OCI-LY3 (cell line): ENCODE measurements around the gene ALDH8A1.

Experiments
- H2AFZ ChIP-seq: fragments of 200-600, 300-600 bp; shearing (Covaris generic); 2 replicates; pipeline ENCODE4 v1.6.0; 2014; ENCODE audit warnings: antibody characterized with exemption, low read depth, low read length
- H3K27ac ChIP-seq: fragments of 200-600, 300-600 bp; sonication (generic); 2 replicates; pipeline ENCODE4 v1.5.1; 2014; ENCODE audit warnings: mild to moderate bottlenecking, low read length, moderate library complexity, mixed read lengths
- H3K27me3 ChIP-seq: fragments of 200-600, 300-600 bp; sonication (generic); 2 replicates; pipeline ENCODE4 v1.6.1; 2014; ENCODE audit warnings: low read depth, low read length, mixed read lengths
- H3K36me3 ChIP-seq: fragments of 200-600, 300-600 bp; sonication (generic); replicated peaks from 2 replicates; pipeline ENCODE3; 2014; ENCODE audit warnings: low read depth, low read length, mixed read lengths
- H3K4me1 ChIP-seq: fragments of 300-600, 200-600 bp; sonication (generic); 2 replicates; pipeline ENCODE4 v1.6.1; 2014; ENCODE audit warnings: low read length, mixed read lengths
- H3K4me2 ChIP-seq: fragments of 200-600, 300-600 bp; sonication (generic); 2 replicates; pipeline ENCODE4 v1.6.1; 2014; ENCODE audit warnings: low read length, mixed read lengths
- H3K4me3 ChIP-seq: fragments of 300-600, 200-600 bp; sonication (generic); 2 replicates; pipeline ENCODE4 v1.5.1; 2014; ENCODE audit warnings: antibody characterized with exemption, mild to moderate bottlenecking, low read length, moderate library complexity
- H3K79me2 ChIP-seq: fragments of 300-600, 200-600 bp; shearing (Covaris generic); 2 replicates; pipeline ENCODE4 v1.6.1; 2014; ENCODE audit warnings: mild to moderate bottlenecking, low read length, mixed read lengths
- H3K9ac ChIP-seq: fragments of 300-600, 200-600 bp; shearing (Covaris generic); 2 replicates; pipeline ENCODE4 v1.6.0; 2014; ENCODE audit warnings: mild to moderate bottlenecking, low read length, moderate library complexity
- H3K9me3 ChIP-seq: fragments of 200-600, 300-600 bp; shearing (Covaris generic); 2 replicates; pipeline ENCODE4 v1.6.1; 2014; ENCODE audit warnings: low read length, mixed read lengths; ENCODE audit not compliant: insufficient read depth
- H4K20me1 ChIP-seq: fragments of 200-600, 300-600 bp; sonication (generic); 2 replicates; pipeline ENCODE4 v1.6.1; 2016; ENCODE audit warnings: low read length, mixed read lengths; ENCODE audit not compliant: insufficient read depth
- EZH2phosphoT487 ChIP-seq: fragments of 200-600 bp; shearing (Covaris generic); IDR thresholded peaks from 2 replicates; pipeline ENCODE4 v1.6.1; 2018; ENCODE audit warnings: antibody characterized with exemption, mixed run types, low read depth
- TF ChIP-seq, protein P1 (sequence below): fragments of 200-600, 300-600 bp; sonication (generic); IDR thresholded peaks from 2 replicates; pipeline ENCODE4 v1.5.1; 2014; ENCODE audit warnings: antibody characterized with exemption, low read length, low read depth

ALDH8A1 gene

DNA sequence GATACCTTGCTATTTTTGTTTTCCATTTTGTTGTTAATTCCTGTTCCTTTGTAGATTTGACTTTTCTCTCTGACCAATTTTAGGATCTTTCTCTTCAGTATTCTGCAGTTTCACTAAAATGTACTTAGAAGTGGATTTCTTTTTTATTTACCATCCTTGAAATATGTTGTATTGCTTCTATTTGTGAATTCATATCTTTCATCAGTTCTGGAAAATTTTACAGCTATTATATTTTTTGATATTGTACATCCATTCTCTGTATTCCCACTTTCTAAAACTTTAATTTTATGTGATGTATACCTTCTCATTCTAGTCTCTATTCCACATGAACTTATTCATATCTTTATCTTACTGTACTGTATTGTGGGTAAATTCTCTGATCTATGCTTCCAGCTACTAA, 9.7 kb upstream of the ALDH8A1 start:
- Histone ChIP-seq H3K4me1 (no peaks in the 10 kb centered on the region; the same call in 1 of the 2 replicates), H3K79me2 (no peaks in the 10 kb centered on the region), H2AFZ (no peak overlapping the region), H3K27ac (no peak overlapping the region), H3K4me3 (no peak overlapping the region), H3K36me3 (peaks cover 31% of the 10 kb centered on the region), H3K9ac (no peak overlapping the region), H3K27me3 (no peaks in the 10 kb centered on the region), H3K4me2 (no peak overlapping the region), H3K9me3 (no peaks in the 10 kb centered on the region), H4K20me1 (no peaks in the 10 kb centered on the region)
- TF ChIP-seq, protein P1, sequence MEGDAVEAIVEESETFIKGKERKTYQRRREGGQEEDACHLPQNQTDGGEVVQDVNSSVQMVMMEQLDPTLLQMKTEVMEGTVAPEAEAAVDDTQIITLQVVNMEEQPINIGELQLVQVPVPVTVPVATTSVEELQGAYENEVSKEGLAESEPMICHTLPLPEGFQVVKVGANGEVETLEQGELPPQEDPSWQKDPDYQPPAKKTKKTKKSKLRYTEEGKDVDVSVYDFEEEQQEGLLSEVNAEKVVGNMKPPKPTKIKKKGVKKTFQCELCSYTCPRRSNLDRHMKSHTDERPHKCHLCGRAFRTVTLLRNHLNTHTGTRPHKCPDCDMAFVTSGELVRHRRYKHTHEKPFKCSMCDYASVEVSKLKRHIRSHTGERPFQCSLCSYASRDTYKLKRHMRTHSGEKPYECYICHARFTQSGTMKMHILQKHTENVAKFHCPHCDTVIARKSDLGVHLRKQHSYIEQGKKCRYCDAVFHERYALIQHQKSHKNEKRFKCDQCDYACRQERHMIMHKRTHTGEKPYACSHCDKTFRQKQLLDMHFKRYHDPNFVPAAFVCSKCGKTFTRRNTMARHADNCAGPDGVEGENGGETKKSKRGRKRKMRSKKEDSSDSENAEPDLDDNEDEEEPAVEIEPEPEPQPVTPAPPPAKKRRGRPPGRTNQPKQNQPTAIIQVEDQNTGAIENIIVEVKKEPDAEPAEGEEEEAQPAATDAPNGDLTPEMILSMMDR, result no peak
- TF ChIP-seq EZH2phosphoT487, result no peak

DNA sequence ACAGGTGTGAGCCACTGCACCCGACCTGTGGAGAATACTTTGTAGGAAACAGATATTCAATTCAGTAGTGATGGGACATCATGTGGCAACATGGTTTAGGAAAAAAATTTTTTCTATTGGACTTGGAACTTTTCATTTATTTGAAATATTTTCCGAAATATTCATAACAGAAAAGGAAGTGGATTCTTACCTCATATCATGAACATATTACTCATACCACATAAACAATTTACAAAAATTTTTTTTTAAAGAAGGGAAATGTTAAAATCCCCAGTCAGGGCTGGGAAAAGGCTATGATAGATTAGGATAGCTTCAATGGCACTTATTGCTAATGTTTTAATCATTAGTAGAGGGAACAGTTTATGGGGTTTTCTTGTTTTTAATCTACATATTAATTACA, 6.8 kb upstream of the ALDH8A1 start:
- H3K9me3 ChIP-seq, result no peaks in the 10 kb centered on the region
- H3K27me3 ChIP-seq, result no peaks in the 10 kb centered on the region
- no peaks in the 10 kb centered on the region for H3K79me2 ChIP-seq
- no peak overlapping the region for H3K4me3 ChIP-seq
- TF ChIP-seq, protein P1, result no peak
- TF ChIP-seq EZH2phosphoT487, result no peak
- no peak overlapping the region for H3K4me2 ChIP-seq
- no peak overlapping the region for H2AFZ ChIP-seq
- no peak overlapping the region for H3K9ac ChIP-seq
- no peak overlapping the region for H3K27ac ChIP-seq
- H3K4me1 ChIP-seq, result no peaks in the 10 kb centered on the region; the same call in 1 of the 2 replicates
- H4K20me1 ChIP-seq, result no peaks in the 10 kb centered on the region
- peaks cover 21% of the 10 kb centered on the region for H3K36me3 ChIP-seq

DNA sequence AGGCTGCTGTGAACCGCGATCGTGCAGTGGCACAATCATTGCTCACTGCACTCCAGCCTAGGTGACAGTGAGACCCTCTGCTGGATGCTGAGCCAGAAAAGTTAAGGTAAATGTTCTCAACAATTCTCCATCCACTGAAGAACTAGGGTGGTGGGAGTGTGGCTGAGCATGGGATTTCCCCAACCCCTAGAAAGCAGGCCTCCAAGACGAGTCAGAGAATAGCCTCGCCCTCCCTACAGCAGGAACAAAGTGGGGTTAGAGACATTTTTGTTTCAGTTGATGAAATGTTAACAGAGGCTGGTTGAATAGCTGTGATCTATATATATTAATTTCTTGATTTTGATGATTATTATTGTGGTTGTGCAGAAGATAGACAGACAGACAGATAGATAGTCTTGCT, 6.1 kb upstream of the ALDH8A1 start:
- peaks cover 19% of the 10 kb centered on the region for H3K36me3 ChIP-seq
- no peak overlapping the region for H3K4me3 ChIP-seq
- no peak overlapping the region for H3K4me2 ChIP-seq
- H3K9me3 ChIP-seq, result no peaks in the 10 kb centered on the region
- no peak for TF ChIP-seq EZH2phosphoT487
- TF ChIP-seq, protein P1, result no peak
- H4K20me1 ChIP-seq, result no peaks in the 10 kb centered on the region
- no peaks in the 10 kb centered on the region for H3K27me3 ChIP-seq
- H3K27ac ChIP-seq, result no peak overlapping the region
- no peaks in the 10 kb centered on the region for H3K79me2 ChIP-seq
- no peak overlapping the region for H2AFZ ChIP-seq
- no peaks in the 10 kb centered on the region; the same call in 1 of the 2 replicates for H3K4me1 ChIP-seq
- H3K9ac ChIP-seq, result no peak overlapping the region

DNA sequence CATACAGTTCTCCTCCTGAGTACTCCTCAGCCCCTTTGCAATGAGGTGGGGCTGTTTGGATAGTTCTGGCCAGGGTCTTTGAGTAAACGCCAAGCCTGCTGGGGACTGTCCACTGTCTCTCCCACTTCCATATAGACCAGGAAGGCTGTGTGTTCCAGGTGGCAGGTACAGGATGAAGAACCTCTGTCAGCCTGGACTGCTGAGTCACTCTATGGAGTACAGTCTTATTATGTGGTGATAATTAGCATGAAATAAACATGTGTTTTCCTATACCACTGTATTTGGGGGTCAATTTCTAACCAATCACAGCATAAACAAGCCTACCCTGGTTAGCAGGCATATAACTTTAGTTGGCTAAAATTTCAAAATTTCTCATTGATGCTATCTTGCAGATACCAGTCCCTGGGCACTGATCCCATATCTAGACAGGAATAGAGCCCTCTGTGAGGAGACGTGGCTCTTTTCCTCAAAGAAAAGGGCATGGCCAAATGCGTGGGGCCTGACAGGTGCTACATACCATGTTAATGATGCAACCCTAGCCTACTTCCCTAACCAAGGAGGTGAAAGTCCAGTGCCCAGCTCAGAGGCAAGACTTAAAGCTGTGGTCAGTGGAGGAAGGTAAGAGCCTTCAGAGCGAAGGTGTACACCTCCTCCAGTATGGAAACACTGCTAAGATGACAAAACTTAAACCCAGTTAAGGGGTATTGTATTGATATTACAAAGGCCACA, 4.5 kb upstream of the ALDH8A1 start:
- H3K9me3 ChIP-seq, result no peaks in the 10 kb centered on the region
- TF ChIP-seq, protein P1, result no peak
- no peaks in the 10 kb centered on the region; the same call in 1 of the 2 replicates for H3K4me1 ChIP-seq
- H4K20me1 ChIP-seq, result no peaks in the 10 kb centered on the region
- peaks cover 10% of the 10 kb centered on the region for H3K36me3 ChIP-seq
- no peak overlapping the region for H3K27ac ChIP-seq
- no peak overlapping the region for H3K4me2 ChIP-seq
- no peak overlapping the region for H2AFZ ChIP-seq
- H3K9ac ChIP-seq, result no peak overlapping the region
- no peaks in the 10 kb centered on the region for H3K27me3 ChIP-seq
- no peaks in the 10 kb centered on the region for H3K79me2 ChIP-seq
- H3K4me3 ChIP-seq, result no peak overlapping the region
